GM12878 (cell line): ENCODE results near the gene LIMA1.

Experiments used
- BCLAF1 ChIP-seq: fragments of 450-650 bp; IDR thresholded peaks from 2 replicates; pipeline ENCODE4 v1.6.1; 2017; ENCODE audit warnings: antibody characterized with exemption, mild to moderate bottlenecking, moderate library complexity
- CEBPB ChIP-seq, 2 experiments: fragments of 150-350 bp in 1 of 2; IDR thresholded peaks; 2 replicates each; pipeline ENCODE4 v1.6.1; 2012 to 2014; ENCODE audit warnings: low read depth in 2 of 2, low read length in 2 of 2, borderline replicate concordance in 1 of 2, inconsistent platforms in 1 of 2
- CHD4 ChIP-seq: fragments of 200-600 bp; sonication (generic); IDR thresholded peaks from 2 replicates; pipeline ENCODE4 v1.6.1; 2016; ENCODE audit warnings: mild to moderate bottlenecking
- CTCF ChIP-seq, 3 experiments: IDR thresholded peaks in 2 of 3; conservative IDR thresholded peaks in 1 of 3; 2 replicates each; pipeline ENCODE4 v1.5.1; 2011; ENCODE audit warnings: low read depth in 3 of 3, low read length in 3 of 3, mild to moderate bottlenecking in 3 of 3, control low read depth in 2 of 3, moderate library complexity in 2 of 3, inconsistent platforms in 1 of 3, mixed read lengths in 1 of 3; ENCODE audit not compliant: control insufficient read depth in 2 of 3, insufficient read depth in 1 of 3; ENCODE audit errors: extremely low read depth in 1 of 3
- ESRRA ChIP-seq: IDR thresholded peaks from 2 replicates; pipeline ENCODE4 v1.6.1; 2012; ENCODE audit warnings: mild to moderate bottlenecking, low read length, improper control_type of control experiment
- GATAD2B ChIP-seq: fragments of 450-650 bp; conservative IDR thresholded peaks from 2 replicates; pipeline ENCODE4 v1.6.1; 2017; ENCODE audit warnings: low read depth, mild to moderate bottlenecking, moderate library complexity
- MXI1 ChIP-seq: fragments of 150-350 bp; IDR thresholded peaks from 2 replicates; pipeline ENCODE4 v1.6.1; 2011; ENCODE audit warnings: low read depth, mild to moderate bottlenecking, inconsistent platforms, low read length, improper control_type of control experiment
- NFYB ChIP-seq: IDR thresholded peaks from 2 replicates; pipeline ENCODE4 v1.6.1; 2011; ENCODE audit warnings: low read depth, mild to moderate bottlenecking, low read length, improper control_type of control experiment, moderate library complexity; ENCODE audit not compliant: insufficient read depth
- POLR2A ChIP-seq: IDR thresholded peaks from 2 replicates; pipeline ENCODE4 v1.6.1; 2011; ENCODE audit warnings: low read depth, mild to moderate bottlenecking, low read length
- POLR2AphosphoS5 ChIP-seq: IDR thresholded peaks from 2 replicates; pipeline ENCODE4 v1.6.1; 2011; ENCODE audit warnings: mild to moderate bottlenecking, low read length, inconsistent platforms
- RAD21 ChIP-seq: IDR thresholded peaks from 2 replicates; pipeline ENCODE4 v1.6.1; 2011; ENCODE audit warnings: mild to moderate bottlenecking, low read depth, low read length, moderate library complexity; ENCODE audit not compliant: insufficient read depth
- RELA ChIP-seq: fragments of 450-650 bp; IDR thresholded peaks from 2 replicates; pipeline ENCODE4 v1.8.0; 2014; ENCODE audit warnings: borderline replicate concordance; ENCODE audit not compliant: partially characterized antibody
- SIN3A ChIP-seq: IDR thresholded peaks from 2 replicates; pipeline ENCODE4 v1.6.1; 2012; ENCODE audit warnings: low read depth, low read length, improper control_type of control experiment
- ZNF24 ChIP-seq: fragments of 450-650 bp; IDR thresholded peaks from 2 replicates; pipeline ENCODE4 v1.6.1; 2017; ENCODE audit warnings: antibody characterized with exemption, mild to moderate bottlenecking

- TF ChIP-seq CTCF (IDR thresholded peaks at IDR 0.05 in 2 of 3, conservative IDR thresholded peaks at IDR 0.05 in 1 of 3; ENCODE audit: control insufficient read depth in 2 of 3, extremely low read depth in 1 of 3, insufficient read depth in 1 of 3, low read depth in 3 of 3, low read length in 3 of 3) (no peak), RAD21 (no peak), POLR2A (no peak), BCLAF1 (no peak), MXI1 (no peak), NFYB (no peak), ESRRA (no peak), CEBPB (IDR thresholded peaks at IDR 0.05; ENCODE audit: borderline replicate concordance in 1 of 2, low read depth in 2 of 2, low read length in 2 of 2) (no peak), SIN3A (no peak), RELA (no peak), ZNF24 (no peak), POLR2AphosphoS5 (no peak), CHD4 (no peak), GATAD2B (no peak)
These were observed 134.0 kb downstream of the LIMA1 start for GRCh38 chr12:50149311-50149710.
